LNCaP clone FGC (cell line): ENCODE measurements around the gene ABCD2.
A peak's percentile ranks its signal among the peaks of the same experiment; 100 is the strongest.

Experiments used
- DNase-seq: peaks from one replicate; pipeline ENCODE4 v3.0.0-alpha.2; 2011; ENCODE audit warnings: low read depth
- H3K4me3 ChIP-seq: 2 replicates; pipeline ENCODE4 v1.5.1; 2011; ENCODE audit warnings: mild to moderate bottlenecking, low read depth, low read length, control low read depth
- TF ChIP-seq, protein P1 (sequence below): IDR thresholded peaks from 2 replicates; pipeline ENCODE4 v1.5.1; 2012; ENCODE audit warnings: mild to moderate bottlenecking; ENCODE audit not compliant: control insufficient read depth, insufficient read depth; ENCODE audit errors: extremely low read depth

Gene ABCD2

GRCh38 chr12:39616251-39616650 lies 3.4 kb downstream of the ABCD2 start:
- DNase-seq, result no peak
- TF ChIP-seq, protein P1, sequence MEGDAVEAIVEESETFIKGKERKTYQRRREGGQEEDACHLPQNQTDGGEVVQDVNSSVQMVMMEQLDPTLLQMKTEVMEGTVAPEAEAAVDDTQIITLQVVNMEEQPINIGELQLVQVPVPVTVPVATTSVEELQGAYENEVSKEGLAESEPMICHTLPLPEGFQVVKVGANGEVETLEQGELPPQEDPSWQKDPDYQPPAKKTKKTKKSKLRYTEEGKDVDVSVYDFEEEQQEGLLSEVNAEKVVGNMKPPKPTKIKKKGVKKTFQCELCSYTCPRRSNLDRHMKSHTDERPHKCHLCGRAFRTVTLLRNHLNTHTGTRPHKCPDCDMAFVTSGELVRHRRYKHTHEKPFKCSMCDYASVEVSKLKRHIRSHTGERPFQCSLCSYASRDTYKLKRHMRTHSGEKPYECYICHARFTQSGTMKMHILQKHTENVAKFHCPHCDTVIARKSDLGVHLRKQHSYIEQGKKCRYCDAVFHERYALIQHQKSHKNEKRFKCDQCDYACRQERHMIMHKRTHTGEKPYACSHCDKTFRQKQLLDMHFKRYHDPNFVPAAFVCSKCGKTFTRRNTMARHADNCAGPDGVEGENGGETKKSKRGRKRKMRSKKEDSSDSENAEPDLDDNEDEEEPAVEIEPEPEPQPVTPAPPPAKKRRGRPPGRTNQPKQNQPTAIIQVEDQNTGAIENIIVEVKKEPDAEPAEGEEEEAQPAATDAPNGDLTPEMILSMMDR, result no peak
- no peak overlapping the region for H3K4me3 ChIP-seq

- no peak overlapping the region for H3K4me3 ChIP-seq
- no peak for DNase-seq
- TF ChIP-seq, protein P1, result no peak
These were observed 6.1 kb downstream of the ABCD2 start for GRCh38 chr12:39613525-39613924.

DNA sequence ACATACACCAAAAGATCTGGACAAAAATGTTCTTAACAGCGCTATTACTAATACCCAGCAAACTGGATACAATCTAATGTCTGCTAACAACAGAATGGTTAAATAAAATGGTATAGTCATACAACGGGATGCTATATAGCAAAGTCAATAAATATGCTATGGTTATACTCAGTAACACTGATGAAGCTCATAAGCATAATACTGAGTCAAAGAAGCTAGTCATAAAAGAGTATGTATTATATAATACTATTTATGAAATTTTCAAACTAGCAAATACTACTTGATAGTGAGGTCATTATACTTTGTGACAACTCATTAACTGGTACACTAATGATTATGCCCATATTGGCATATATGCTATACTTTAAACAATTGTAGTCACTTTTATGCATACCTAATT lies 7.4 kb downstream of the ABCD2 start:
- TF ChIP-seq, protein P1, result no peak
- DNase-seq, result no peak
- H3K4me3 ChIP-seq, result no peak overlapping the region

DNA sequence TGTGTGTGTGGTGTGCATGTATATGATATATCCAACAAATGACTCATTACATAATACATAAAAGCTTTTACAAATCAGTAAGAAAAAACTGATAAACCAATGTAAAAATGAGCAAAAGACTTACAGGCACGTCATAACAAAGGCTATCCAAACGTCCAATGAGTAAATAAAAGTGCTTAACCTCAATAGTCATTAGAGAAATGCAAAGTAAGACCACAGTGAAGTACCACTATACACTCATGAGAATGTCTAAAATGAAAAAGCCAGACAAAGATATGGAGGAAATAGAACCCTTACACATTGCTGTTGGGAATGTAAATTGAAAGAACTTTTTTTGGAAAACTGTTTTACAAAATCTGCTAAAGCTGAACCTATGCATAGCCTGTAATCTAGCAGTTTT lies 7.8 kb downstream of the ABCD2 start:
- H3K4me3 ChIP-seq, result no peak overlapping the region
- TF ChIP-seq, protein P1, result no peak
- DNase-seq, result no peak

DNA sequence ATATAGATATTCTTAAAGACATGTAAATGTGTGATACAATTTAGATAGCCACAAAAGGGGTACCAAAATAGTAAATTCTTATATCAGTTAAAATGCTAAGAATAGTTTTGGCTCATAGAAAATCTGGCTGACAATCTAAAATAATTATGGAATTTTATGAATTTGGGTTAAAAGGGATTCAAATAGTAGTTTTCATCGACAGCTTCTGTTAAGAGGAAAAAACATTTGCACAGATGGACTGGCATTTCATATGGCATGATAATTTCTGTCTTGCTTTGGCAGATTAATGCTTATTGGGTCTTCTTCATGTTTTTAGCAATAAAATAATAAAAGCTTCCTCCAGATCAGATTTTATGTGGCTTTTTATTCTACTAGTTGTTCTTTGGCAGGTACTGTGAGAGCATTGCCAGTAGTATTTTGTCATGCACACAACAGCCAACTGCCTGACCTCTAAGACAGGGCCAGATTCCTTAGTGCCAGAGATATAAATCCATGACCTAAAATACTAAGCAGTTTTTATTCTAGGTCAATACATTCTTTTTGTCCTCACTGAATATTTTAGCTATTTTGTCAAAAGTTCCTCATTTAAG lies 9.1 kb downstream of the ABCD2 start:
- no peak for DNase-seq

DNA sequence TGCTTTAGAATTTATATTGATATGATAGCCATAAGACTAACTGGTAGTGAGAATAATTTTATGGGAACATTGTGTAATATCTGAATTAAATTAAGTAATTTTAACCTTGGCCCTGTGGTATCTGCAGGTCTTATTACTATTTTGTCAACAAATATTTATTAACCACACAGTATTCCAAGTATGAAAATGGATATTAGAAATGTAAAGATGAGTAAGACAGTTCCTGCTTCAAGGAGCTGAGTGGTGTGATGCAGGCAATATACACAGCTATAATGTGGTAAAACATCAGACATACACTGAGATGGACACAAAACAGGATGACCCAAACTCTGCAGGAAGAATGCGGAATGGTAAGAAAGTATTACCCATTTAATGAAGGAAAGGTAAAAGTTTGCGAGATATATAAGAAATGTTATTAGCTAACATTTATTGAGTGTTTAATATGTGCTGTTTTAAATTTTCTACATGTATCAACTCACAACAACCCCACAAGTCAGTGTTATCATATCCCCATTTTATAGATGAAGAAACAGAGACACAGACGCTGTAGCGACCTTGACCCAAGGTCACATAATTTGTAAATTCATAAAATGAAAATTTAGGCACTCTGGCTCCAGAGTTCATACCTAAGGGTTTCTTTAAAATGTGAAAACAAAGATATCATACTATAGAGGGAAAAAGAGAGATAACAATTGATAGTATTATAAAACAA lies 12.7 kb downstream of the ABCD2 start:
- H3K4me3 ChIP-seq, result no peak overlapping the region
- DNase-seq, result peak; percentile 11
- TF ChIP-seq, protein P1, result no peak

More for the DNA sequence above, 9.1 kb downstream of the ABCD2 start:
- TF ChIP-seq, protein P1, result no peak
- H3K4me3 ChIP-seq, result no peak overlapping the region

DNA sequence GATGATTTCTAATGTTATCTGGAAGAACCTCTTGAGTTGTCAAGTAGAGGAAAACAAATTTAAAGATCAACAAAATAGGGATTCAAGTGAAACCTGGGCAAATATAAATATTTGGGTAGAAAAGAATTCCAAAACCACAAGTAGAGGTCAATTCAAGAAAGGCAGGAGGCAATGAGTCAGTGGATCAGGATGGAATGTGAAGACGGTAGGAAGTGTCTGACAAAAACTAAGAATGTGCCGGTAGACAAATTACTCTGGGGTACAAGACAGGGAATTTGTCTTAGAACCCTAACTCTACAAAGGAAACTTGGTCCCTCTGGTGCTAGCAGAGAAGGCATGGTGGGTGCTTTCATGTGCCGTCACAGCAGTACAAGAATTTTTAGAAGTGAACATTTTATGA lies 13.6 kb downstream of the ABCD2 start:
- TF ChIP-seq, protein P1, result no peak
- no peak for DNase-seq
- H3K4me3 ChIP-seq, result no peak overlapping the region
